GM18511 (cell line): ENCODE data around the gene ECE1.
A peak's percentile ranks its signal among the peaks of the same experiment; 100 is the strongest.
"Not testable (repeated sequence)": the region's sequence is repeated elsewhere in the genome, so short reads cannot be mapped to it uniquely, and the experiment has no call there.

Experiments used
- ATAC-seq: cut with Tn5 transposase; IDR thresholded peaks from one replicate; pipeline ENCODE4 v1.9.1; 2021; ENCODE audit warnings: mild to moderate bottlenecking, moderate library complexity; ENCODE audit not compliant: unreplicated experiment

ECE1 gene

GRCh38 chr1:21188235-21188634 is 102.0 kb downstream of the ECE1 start:
- ATAC-seq: no peak

- ATAC-seq: no peak
These were observed 105.0 kb downstream of the ECE1 start for GRCh38 chr1:21185221-21185731.

- no peak for ATAC-seq
These were observed 106.0 kb downstream of the ECE1 start for GRCh38 chr1:21184276-21184675.

- ATAC-seq: no peak
These were observed 108.0 kb downstream of the ECE1 start for GRCh38 chr1:21182181-21182731.

GRCh38 chr1:21178271-21178670 is 112.0 kb downstream of the ECE1 start:
- not testable (repeated sequence) for ATAC-seq

- peak; percentile 86 for ATAC-seq
These were observed 113.4 kb downstream of the ECE1 start, which contains the start of gene EIF4G3 for GRCh38 chr1:21176586-21177555. TSS of gene EIF4G3 (minus strand) at chr1:21176897. CDS start at chr1:21002742, 174,155 bp downstream.

GRCh38 chr1:21175670-21176581 is 114.3 kb downstream of the ECE1 start:
- ATAC-seq: peak; percentile 25

- no peak for ATAC-seq
These were observed 115.0 kb downstream of the ECE1 start for GRCh38 chr1:21175324-21175669.

- ATAC-seq: no peak
These were observed 115.5 kb downstream of the ECE1 start for GRCh38 chr1:21174654-21175323.

- no peak for ATAC-seq
These were observed 116.0 kb downstream of the ECE1 start for GRCh38 chr1:21174230-21174629.

- ATAC-seq: not testable (repeated sequence)
These were observed 117.2 kb downstream of the ECE1 start for GRCh38 chr1:21173096-21173495.

GRCh38 chr1:21170837-21171236 is 119.4 kb downstream of the ECE1 start:
- ATAC-seq: not testable (repeated sequence)

GRCh38 chr1:21168444-21168843 is 121.8 kb downstream of the ECE1 start:
- no peak for ATAC-seq
